GM23338 (cell line): ENCODE data around the gene COL6A1. TPM values are rescaled to one million over a fixed set of nuclear protein-coding genes. Genes with fewer than 3 reads are reported as not detected.

Source experiments
- ATAC-seq: fragments of 200-7000 bp; cut with Tn5 transposase; 3 replicates; pipeline ENCODE4 v1.9.1; 2020
- DNase-seq: peaks from one replicate; pipeline ENCODE4 v3.0.0-alpha.2; 2015; ENCODE audit warnings: low spot score
- H2AFZ ChIP-seq: fragments of 200-600 bp; sonication (generic); 2 replicates; pipeline ENCODE4 v1.8.0; 2016; ENCODE audit warnings: antibody characterized with exemption, mild to moderate bottlenecking, moderate library complexity
- H3F3A ChIP-seq: fragments of 200-600 bp; sonication (generic); replicated peaks from 2 replicates; pipeline ENCODE4 v1.8.0; 2017; ENCODE audit warnings: antibody characterized with exemption, mixed run types, low read depth
- H3K27ac ChIP-seq: fragments of 200-600 bp; sonication (generic); 2 replicates; pipeline ENCODE4 v1.6.1; 2016; ENCODE audit warnings: low read depth
- H3K27me3 ChIP-seq: fragments of 200-600 bp; sonication (generic); 2 replicates; pipeline ENCODE4 v1.8.0; 2016; ENCODE audit warnings: mild to moderate bottlenecking, mixed run types, moderate library complexity; ENCODE audit not compliant: insufficient read depth
- H3K36me3 ChIP-seq: fragments of 200-600 bp; sonication (generic); 2 replicates; pipeline ENCODE4 v1.8.0; 2016; ENCODE audit warnings: mild to moderate bottlenecking; ENCODE audit not compliant: insufficient read depth
- H3K4me1 ChIP-seq: fragments of 200-600 bp; sonication (generic); 2 replicates; pipeline ENCODE4 v1.8.0; 2016; ENCODE audit warnings: mild to moderate bottlenecking, moderate library complexity; ENCODE audit not compliant: insufficient read depth
- H3K4me2 ChIP-seq: fragments of 200-600 bp; sonication (generic); 2 replicates; pipeline ENCODE4 v1.7.1; 2017; ENCODE audit warnings: mixed run types
- H3K4me3 ChIP-seq: fragments of 200-600 bp; sonication (generic); 2 replicates; pipeline ENCODE4 v1.6.1; 2016; ENCODE audit warnings: mixed run types
- H3K79me2 ChIP-seq: fragments of 200-600 bp; sonication (generic); replicated peaks from 2 replicates; pipeline ENCODE4 v1.8.0; 2017; ENCODE audit warnings: mild to moderate bottlenecking; ENCODE audit not compliant: insufficient read depth
- H3K9me2 ChIP-seq: fragments of 200-600 bp; sonication (generic); 2 replicates; pipeline ENCODE4 v1.8.0; 2017; ENCODE audit not compliant: insufficient read depth
- H4K20me1 ChIP-seq: fragments of 200-600 bp; sonication (generic); replicated peaks from 2 replicates; pipeline ENCODE4 v1.8.0; 2017; ENCODE audit warnings: mild to moderate bottlenecking; ENCODE audit not compliant: insufficient read depth
- H3K27ac Mint-ChIP-seq: 2 replicates; pipeline ENCODE4 v1.8.0; 2020; ENCODE audit warnings: inconsistent platforms, mild to moderate bottlenecking, moderate library complexity, mixed read lengths
- H3K27me3 Mint-ChIP-seq: 3 replicates; pipeline ENCODE4 v1.8.0; 2022; ENCODE audit warnings: low read depth, mild to moderate bottlenecking, moderate library complexity, mixed read lengths, inconsistent platforms; ENCODE audit not compliant: insufficient read depth, poor library complexity
- H3K36me3 Mint-ChIP-seq: 3 replicates; pipeline ENCODE4 v1.8.0; 2021; ENCODE audit warnings: low read depth, mild to moderate bottlenecking, inconsistent platforms, moderate library complexity, mixed read lengths
- H3K4me1 Mint-ChIP-seq: 3 replicates; pipeline ENCODE4 v1.8.0; 2020; ENCODE audit warnings: mild to moderate bottlenecking, inconsistent platforms, mixed read lengths
- H3K4me3 Mint-ChIP-seq: 3 replicates; pipeline ENCODE4 v1.8.0; 2021; ENCODE audit warnings: moderate library complexity, mild to moderate bottlenecking, inconsistent platforms, mixed read lengths
- H3K9me3 Mint-ChIP-seq: 3 replicates; pipeline ENCODE4 v1.8.0; 2020; ENCODE audit warnings: moderate library complexity, mild to moderate bottlenecking, inconsistent platforms, mixed read lengths
- CREB1 ChIP-seq: fragments of 250-450 bp; sonication (Bioruptor Pico); IDR thresholded peaks from 2 replicates; pipeline ENCODE4 v1.5.0; 2020; ENCODE audit warnings: low read depth, mild to moderate bottlenecking, moderate library complexity
- EZH2 ChIP-seq: fragments of 200-600 bp; sonication (generic); IDR thresholded peaks from one replicate; pipeline ENCODE4 v1.8.0; 2017; ENCODE audit warnings: antibody characterized with exemption, mild to moderate bottlenecking, low read depth; ENCODE audit not compliant: unreplicated experiment
- EZH2phosphoT487 ChIP-seq: fragments of 200-600 bp; sonication (generic); IDR thresholded peaks from one replicate; pipeline ENCODE4 v1.8.1; 2018; ENCODE audit warnings: antibody characterized with exemption; ENCODE audit not compliant: unreplicated experiment
- JUNB ChIP-seq: IDR thresholded peaks from one replicate; pipeline ENCODE4 v1.6.1; 2016; ENCODE audit warnings: antibody characterized with exemption; ENCODE audit not compliant: unreplicated experiment
- NANOG ChIP-seq: IDR thresholded peaks from 2 replicates; pipeline ENCODE4 v1.6.1; 2016; ENCODE audit warnings: antibody characterized with exemption, borderline replicate concordance
- POLR2AphosphoS5 ChIP-seq: IDR thresholded peaks from 2 replicates; pipeline ENCODE4 v1.6.1; 2016; ENCODE audit warnings: antibody characterized with exemption, low read depth
- REST ChIP-seq: IDR thresholded peaks from one replicate; pipeline ENCODE4 v1.6.1; 2018; ENCODE audit warnings: antibody characterized with exemption; ENCODE audit not compliant: unreplicated experiment
- STAT1 ChIP-seq: IDR thresholded peaks from one replicate; pipeline ENCODE4 v1.6.1; 2016; ENCODE audit warnings: antibody characterized with exemption; ENCODE audit not compliant: unreplicated experiment
- ZNF331 ChIP-seq: fragments of 250-450 bp; sonication (Bioruptor Pico); IDR thresholded peaks from 2 replicates; pipeline ENCODE4 v1.5.0; 2020; ENCODE audit warnings: low read depth, mild to moderate bottlenecking, moderate library complexity
- ZNF462 ChIP-seq: fragments of 250-450 bp; sonication (Bioruptor Pico); IDR thresholded peaks from 2 replicates; pipeline ENCODE4 v1.5.0; 2020; ENCODE audit warnings: mild to moderate bottlenecking, moderate library complexity
- polyA plus RNA-seq: library from polyadenylated mRNA; unstranded; fragments of >200 nt; fragmentation: Nextera tagmentation; extraction: Ambion mirVana; gene quantifications from 2 replicates; pipeline ENCODE4 v1.2.1, GENCODE V29; 2016
- total RNA-seq: library from RNA; depleted of rRNA; stranded (reverse); fragments of >200 nt; shearing (Covaris generic); gene quantifications from 2 replicates; pipeline ENCODE4 v1.2.3, GENCODE V29; 2014

Gene COL6A1
- total and polyA plus RNA-seq, 2 experiments from 2014 or later, result 76.0 to 180 TPM

GRCh38 chr21:45991606-45992300 lies 10.2 kb downstream of the COL6A1 start:
- H2AFZ ChIP-seq, result no peak overlapping the region
- no peak overlapping the region for H3K4me3 ChIP-seq
- Mint-ChIP-seq H3K27me3 (peaks cover 6% of the 10 kb centered on the region), H3K27ac (no peak overlapping the region), H3K36me3 (peaks cover 7% of the 10 kb centered on the region; the same call in 1 of the 3 replicates), H3K9me3 (no peaks in the 10 kb centered on the region), H3K4me1 (no peaks in the 10 kb centered on the region), H3K4me3 (no peak overlapping the region)
- no peaks in the 10 kb centered on the region for H3K36me3 ChIP-seq
- H3K27ac ChIP-seq, result no peak overlapping the region
- no peak for TF ChIP-seq ZNF331 (CRISPR knock-in tag)
- TF ChIP-seq EZH2, result no peak
- no peak for TF ChIP-seq NANOG
- TF ChIP-seq EZH2phosphoT487, result no peak
- no peak for TF ChIP-seq POLR2AphosphoS5
- TF ChIP-seq CREB1 (CRISPR knock-in tag), result no peak
- TF ChIP-seq STAT1, result no peak
- no peak overlapping the region for H3K4me2 ChIP-seq
- H3K9me2 ChIP-seq, result no peaks in the 10 kb centered on the region
- H3K27me3 ChIP-seq, result no peaks in the 10 kb centered on the region
- no peaks in the 10 kb centered on the region for H4K20me1 ChIP-seq
- H3K79me2 ChIP-seq, result no peaks in the 10 kb centered on the region
- no peaks in the 10 kb centered on the region for H3F3A ChIP-seq
- ATAC-seq, result no peak
- DNase-seq, result no peak
- no peaks in the 10 kb centered on the region for H3K4me1 ChIP-seq

- peaks cover 6% of the 10 kb centered on the region for H3K27me3 Mint-ChIP-seq
- no peak overlapping the region for H3K4me2 ChIP-seq
- DNase-seq, result no peak
- no peaks in the 10 kb centered on the region for H3K9me2 ChIP-seq
- no peaks in the 10 kb centered on the region for H3K36me3 ChIP-seq
- H3K27ac Mint-ChIP-seq, result no peak overlapping the region
- no peak for ATAC-seq
- H3K4me3 ChIP-seq, result no peak overlapping the region
- H3K36me3 Mint-ChIP-seq, result peaks cover 7% of the 10 kb centered on the region; the same call in 1 of the 3 replicates
- H2AFZ ChIP-seq, result no peak overlapping the region
- no peaks in the 10 kb centered on the region for H3K9me3 Mint-ChIP-seq
- no peak overlapping the region for H3K4me3 Mint-ChIP-seq
- H4K20me1 ChIP-seq, result no peaks in the 10 kb centered on the region
- H3K79me2 ChIP-seq, result no peaks in the 10 kb centered on the region
- no peak overlapping the region for H3K27ac ChIP-seq
- H3K4me1 Mint-ChIP-seq, result no peaks in the 10 kb centered on the region
- no peaks in the 10 kb centered on the region for H3K27me3 ChIP-seq
- H3K4me1 ChIP-seq, result no peaks in the 10 kb centered on the region
- H3F3A ChIP-seq, result no peaks in the 10 kb centered on the region
- no peak for TF ChIP-seq ZNF462
- no peak for TF ChIP-seq JUNB
- no peak for TF ChIP-seq CREB1 (CRISPR knock-in tag)
- TF ChIP-seq REST, result no peak
- TF ChIP-seq POLR2AphosphoS5, result no peak
Observed at GRCh38 chr21:45992301-45993209, 11.0 kb downstream of the COL6A1 start.
